ENCODE measurements around the gene ARHGAP31.

DNA sequence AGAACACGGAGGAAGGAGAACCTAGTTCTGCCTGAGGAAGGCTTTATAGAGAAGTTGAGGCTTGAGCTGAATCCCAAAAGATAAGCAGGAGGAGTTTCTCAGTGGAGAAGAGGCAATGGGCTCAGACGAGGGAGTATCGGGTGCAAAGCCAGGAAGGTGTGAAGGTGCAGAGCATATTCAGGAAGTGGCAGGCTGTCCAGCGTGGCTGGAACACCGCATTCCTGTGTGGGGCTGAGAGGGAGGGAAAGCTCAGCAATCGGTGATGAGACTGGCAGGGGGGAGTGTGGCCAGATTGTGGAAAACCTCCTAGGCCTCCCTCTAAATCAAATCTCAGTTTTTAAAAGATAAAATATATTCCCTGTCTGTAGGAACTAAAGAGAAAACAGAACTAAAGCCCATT lies 63.0 kb downstream of the ARHGAP31 start:
- TF ChIP-seq, protein P1, sequence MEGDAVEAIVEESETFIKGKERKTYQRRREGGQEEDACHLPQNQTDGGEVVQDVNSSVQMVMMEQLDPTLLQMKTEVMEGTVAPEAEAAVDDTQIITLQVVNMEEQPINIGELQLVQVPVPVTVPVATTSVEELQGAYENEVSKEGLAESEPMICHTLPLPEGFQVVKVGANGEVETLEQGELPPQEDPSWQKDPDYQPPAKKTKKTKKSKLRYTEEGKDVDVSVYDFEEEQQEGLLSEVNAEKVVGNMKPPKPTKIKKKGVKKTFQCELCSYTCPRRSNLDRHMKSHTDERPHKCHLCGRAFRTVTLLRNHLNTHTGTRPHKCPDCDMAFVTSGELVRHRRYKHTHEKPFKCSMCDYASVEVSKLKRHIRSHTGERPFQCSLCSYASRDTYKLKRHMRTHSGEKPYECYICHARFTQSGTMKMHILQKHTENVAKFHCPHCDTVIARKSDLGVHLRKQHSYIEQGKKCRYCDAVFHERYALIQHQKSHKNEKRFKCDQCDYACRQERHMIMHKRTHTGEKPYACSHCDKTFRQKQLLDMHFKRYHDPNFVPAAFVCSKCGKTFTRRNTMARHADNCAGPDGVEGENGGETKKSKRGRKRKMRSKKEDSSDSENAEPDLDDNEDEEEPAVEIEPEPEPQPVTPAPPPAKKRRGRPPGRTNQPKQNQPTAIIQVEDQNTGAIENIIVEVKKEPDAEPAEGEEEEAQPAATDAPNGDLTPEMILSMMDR (IDR thresholded peaks at IDR 0.05) = no peak
- TF ChIP-seq POLR2A (IDR thresholded peaks at IDR 0.05) (no peak), EP300 (IDR thresholded peaks at IDR 0.05) (no peak)
